Activated CD4-positive, alpha-beta T cell treated with anti-CD3 and anti-CD28 coated beads, Interleukin-2, amount 50 U/mL, for 24 hours (primary cell): ENCODE data around the gene CEPT1.

Experiments used
- DNase-seq, 2 donors: peaks; one replicate each; pipeline ENCODE4 v3.0.0-alpha.2; 2020; ENCODE audit warnings: low read depth in 1 of 2, low spot score in 1 of 2

CEPT1 gene

GRCh38 chr1:111145963-111146768, 6.1 kb downstream of the CEPT1 start:
- no peak for DNase-seq

GRCh38 chr1:111147948-111148347, 7.9 kb downstream of the CEPT1 start:
- DNase-seq, result no peak

GRCh38 chr1:111148376-111148881, 8.4 kb downstream of the CEPT1 start:
- no peak for DNase-seq

- DNase-seq, result no peak
These were observed 11.8 kb downstream of the CEPT1 start for GRCh38 chr1:111151838-111152237.

GRCh38 chr1:111154021-111154999, 14.3 kb downstream of the CEPT1 start:
- DNase-seq, result no peak

GRCh38 chr1:111157431-111157830, 17.4 kb downstream of the CEPT1 start:
- no peak for DNase-seq

- no peak for DNase-seq
These were observed 21.9 kb downstream of the CEPT1 start for GRCh38 chr1:111161843-111162487.

GRCh38 chr1:111162488-111162880, 22.5 kb downstream of the CEPT1 start:
- no peak for DNase-seq

GRCh38 chr1:111163363-111163762, 23.3 kb downstream of the CEPT1 start:
- DNase-seq, result no peak

GRCh38 chr1:111164151-111164550, 24.1 kb downstream of the CEPT1 start:
- DNase-seq, result no peak

GRCh38 chr1:111172463-111172862, 32.4 kb downstream of the CEPT1 start:
- DNase-seq, result no peak

GRCh38 chr1:111174070-111174469, 34.0 kb downstream of the CEPT1 start:
- no peak for DNase-seq

GRCh38 chr1:111175349-111175748, 35.3 kb downstream of the CEPT1 start:
- no peak for DNase-seq

GRCh38 chr1:111176678-111177077, 36.7 kb downstream of the CEPT1 start:
- DNase-seq, result no peak

GRCh38 chr1:111179968-111180533, 40.0 kb downstream of the CEPT1 start:
- no peak for DNase-seq

- no peak for DNase-seq
These were observed 42.0 kb downstream of the CEPT1 start for GRCh38 chr1:111182052-111182451.

- no peak for DNase-seq
These were observed 43.5 kb downstream of the CEPT1 start for GRCh38 chr1:111183308-111184069.

- no peak for DNase-seq
These were observed 44.6 kb downstream of the CEPT1 start for GRCh38 chr1:111184663-111185062.

GRCh38 chr1:111190931-111191451, 51.0 kb downstream of the CEPT1 start:
- no peak for DNase-seq

GRCh38 chr1:111191496-111191895, 51.5 kb downstream of the CEPT1 start:
- no peak for DNase-seq
